H7 (cell line): ENCODE measurements around the gene SLC35B3. TPM values are rescaled to one million over a fixed set of nuclear protein-coding genes. Genes with fewer than 3 reads are reported as not detected.
"Not testable (repeated sequence)": the region's sequence is repeated elsewhere in the genome, so short reads cannot be mapped to it uniquely, and the experiment has no call there.

ENCODE experiments used
- DNase-seq: peaks from one replicate; pipeline ENCODE4 v3.0.0; 2012
- H3K27me3 ChIP-seq: 2 replicates; pipeline ENCODE4 v1.6.0; 2011; ENCODE audit warnings: mild to moderate bottlenecking, low read length; ENCODE audit not compliant: control insufficient read depth, insufficient read depth
- H3K36me3 ChIP-seq: replicated peaks from 2 replicates; pipeline ENCODE4 v1.5.1; 2011; ENCODE audit warnings: low read length; ENCODE audit not compliant: control insufficient read depth, insufficient read depth
- H3K4me3 ChIP-seq: 2 replicates; pipeline ENCODE4 v1.5.1; 2011; ENCODE audit warnings: low read depth, mild to moderate bottlenecking, control low read depth, low read length, moderate library complexity; ENCODE audit not compliant: insufficient read depth
- total RNA-seq: library from RNA; depleted of rRNA; stranded (reverse); fragments of >200 nt; shearing (Covaris generic); gene quantifications from 2 replicates; pipeline ENCODE4 v1.2.3, GENCODE V29; 2014; rRNA removed

The SLC35B3 gene
- total RNA-seq: 7.4 and 8.5 TPM in 2 replicates

DNA sequence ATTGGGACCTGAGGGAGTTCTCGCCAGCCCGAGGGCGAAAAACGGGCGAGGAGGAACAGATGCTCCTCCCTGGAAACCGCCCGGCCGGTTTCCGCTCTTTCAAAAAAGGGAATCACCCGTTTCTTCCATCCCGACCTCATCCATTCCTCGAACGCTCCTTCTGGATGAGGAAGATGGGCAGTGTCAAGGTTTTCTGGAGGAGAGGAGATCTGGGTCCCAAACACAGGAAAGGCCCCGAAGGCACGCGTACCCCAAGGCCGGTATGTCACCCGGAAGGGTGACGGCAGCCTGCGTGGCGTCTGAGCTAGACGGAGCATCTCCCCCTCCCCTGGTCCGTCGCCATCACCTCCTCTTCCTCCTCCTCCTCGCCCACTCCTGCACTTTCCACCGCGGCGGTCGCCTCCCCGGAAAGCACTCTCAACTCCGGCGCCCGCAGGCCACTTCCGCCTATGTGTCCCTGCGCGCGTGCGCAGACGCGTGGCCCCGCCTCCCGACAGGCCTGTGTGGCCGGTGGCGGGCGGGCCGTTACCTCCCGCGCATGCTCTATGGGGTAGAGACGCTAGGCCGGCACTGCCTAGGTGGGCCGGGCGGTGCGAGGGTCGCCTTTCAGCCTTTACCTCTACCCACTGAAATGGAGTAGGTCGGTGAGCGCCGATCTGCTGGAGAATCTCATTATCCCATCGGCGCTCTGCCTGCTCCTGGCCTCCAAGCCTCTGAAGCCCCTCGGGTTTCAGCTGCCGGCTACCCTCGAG, at the start of gene SLC35B3:
Gene SLC35B3 (minus strand): TSS at position 453 of the 752 bp plus-strand sequence.
- peak within 1 kb of the TSS; percentile 99 for H3K4me3 ChIP-seq
- DNase-seq: peak; percentile 93
- H3K36me3 ChIP-seq: no peaks in the 10 kb centered on the region; the same call in 1 of the 2 replicates
- H3K27me3 ChIP-seq: no peaks in the 10 kb centered on the region

DNA sequence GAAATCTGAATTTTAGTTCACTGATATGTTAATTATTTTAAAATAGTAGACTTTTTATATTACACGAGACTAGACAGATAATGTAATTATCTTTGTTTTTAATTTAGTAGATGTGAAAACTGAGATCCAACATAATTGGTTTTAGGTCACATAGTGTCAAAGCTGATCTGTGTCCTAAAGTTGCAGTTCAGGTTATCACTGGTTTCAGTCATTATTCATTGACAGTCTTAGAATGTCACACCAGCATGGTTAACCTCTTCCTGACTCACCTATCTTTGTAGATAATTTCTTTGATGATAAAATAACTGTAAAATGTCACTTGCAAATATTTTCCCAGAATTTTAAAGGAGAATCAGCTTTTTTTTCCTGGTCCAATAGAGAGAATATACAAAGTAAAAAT, 48.3 kb upstream of the SLC35B3 start:
- Histone ChIP-seq H3K27me3 (no peaks in the 10 kb centered on the region), H3K4me3 (no peak overlapping the region), H3K36me3 (no peaks in the 10 kb centered on the region)
- DNase-seq: no peak

DNA sequence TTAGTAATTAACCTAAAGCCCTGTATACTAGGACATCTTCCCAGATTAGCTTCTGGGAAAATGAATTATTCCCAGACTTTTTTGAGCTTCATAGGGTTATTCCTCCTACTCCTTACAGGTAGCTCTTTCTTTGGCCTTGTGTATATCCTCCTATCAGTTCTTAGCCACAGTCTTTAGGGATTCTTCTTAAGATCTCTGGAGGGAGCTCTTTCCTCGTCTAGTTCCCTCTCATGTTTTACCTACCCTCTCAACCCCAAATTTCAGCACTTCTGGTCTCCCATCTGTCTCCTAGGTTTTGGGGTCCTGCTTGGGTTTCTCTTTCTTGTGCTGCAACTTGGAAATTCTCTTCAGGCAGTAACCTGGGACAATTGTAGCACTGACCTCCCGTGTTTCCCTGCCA, 46.4 kb upstream of the SLC35B3 start:
- H3K4me3 ChIP-seq: no peak overlapping the region
- H3K36me3 ChIP-seq: no peaks in the 10 kb centered on the region
- no peaks in the 10 kb centered on the region for H3K27me3 ChIP-seq
- DNase-seq: peak; percentile 17

DNA sequence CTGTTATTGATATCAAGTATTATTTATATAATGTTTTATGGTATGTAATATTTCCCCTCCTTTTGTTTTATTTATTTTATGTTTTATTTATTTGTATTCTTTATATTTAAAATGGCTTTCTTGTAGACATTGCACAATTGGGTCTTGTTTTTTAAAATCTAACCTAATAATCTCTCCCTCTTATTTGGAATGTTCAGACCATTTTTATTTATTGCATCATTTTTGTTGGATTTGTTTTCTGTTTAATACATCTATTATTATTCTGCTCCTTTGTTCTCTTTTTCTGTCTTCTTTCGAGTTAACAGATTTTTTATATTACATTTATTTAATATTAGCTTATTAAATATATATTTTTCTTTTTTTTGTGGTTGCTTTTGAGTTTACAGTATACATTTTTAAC, 43.1 kb upstream of the SLC35B3 start:
- DNase-seq: no peak
- H3K36me3 ChIP-seq: no peaks in the 10 kb centered on the region
- H3K4me3 ChIP-seq: no peak overlapping the region
- no peaks in the 10 kb centered on the region for H3K27me3 ChIP-seq

DNA sequence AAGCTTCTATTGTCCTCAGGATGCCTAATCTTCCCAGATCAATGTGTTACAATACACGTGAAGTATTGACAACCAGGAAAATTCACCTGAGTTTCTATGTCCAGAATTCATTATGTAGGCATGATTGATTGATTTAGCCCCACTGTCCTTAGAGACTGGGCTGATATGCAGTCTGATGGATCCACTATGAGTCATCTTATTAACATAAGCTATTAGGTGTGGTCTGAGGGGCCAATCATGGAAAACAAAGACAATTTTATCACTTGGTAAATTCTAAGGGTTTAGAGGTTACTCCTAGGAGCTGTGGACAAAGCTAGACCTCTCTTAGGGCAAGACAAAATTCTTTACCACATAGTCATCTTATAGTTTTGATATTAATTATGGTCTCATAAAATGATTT, 41.3 kb upstream of the SLC35B3 start:
- H3K4me3 ChIP-seq: no peak overlapping the region
- H3K27me3 ChIP-seq: no peaks in the 10 kb centered on the region
- H3K36me3 ChIP-seq: no peaks in the 10 kb centered on the region
- no peak for DNase-seq

DNA sequence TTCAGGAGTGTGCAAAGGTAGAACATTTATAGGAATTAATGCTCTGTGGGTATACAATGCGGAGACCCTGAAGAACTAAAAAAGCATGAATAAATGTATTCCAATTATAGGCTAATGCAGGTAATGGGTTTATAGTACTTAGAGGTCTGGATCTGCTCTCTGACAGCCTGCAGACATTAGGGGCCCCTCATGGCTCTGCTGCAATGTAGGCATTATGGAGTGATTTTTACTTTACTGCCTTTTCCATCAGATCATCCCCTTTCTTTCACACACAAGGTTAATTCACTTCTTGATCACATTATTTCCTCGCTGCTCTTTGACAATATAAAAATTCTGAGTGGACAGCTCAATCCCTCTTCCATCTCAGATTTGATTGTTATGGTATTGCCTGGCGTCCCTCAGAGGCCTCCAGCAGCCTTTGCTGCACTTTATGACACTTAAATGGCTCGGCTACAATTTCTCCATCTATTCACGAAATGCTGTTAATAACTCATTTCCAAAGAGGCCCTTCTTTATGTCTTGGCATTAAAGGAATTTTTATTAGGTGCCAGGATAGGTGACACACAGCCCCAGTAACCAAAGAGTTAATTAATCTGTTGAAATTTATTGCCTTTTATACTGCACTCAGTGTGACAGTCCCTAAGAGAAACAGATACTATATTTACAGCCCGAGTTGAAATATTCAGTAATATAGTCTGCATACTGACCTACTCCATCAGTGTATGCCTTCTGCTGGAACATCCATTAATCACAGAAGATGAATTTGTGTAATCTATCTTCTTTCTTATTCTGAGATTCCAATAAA, 33.4 kb upstream of the SLC35B3 start:
- no peaks in the 10 kb centered on the region for H3K27me3 ChIP-seq
- no peak for DNase-seq
- H3K36me3 ChIP-seq: no peaks in the 10 kb centered on the region
- H3K4me3 ChIP-seq: no peak overlapping the region

DNA sequence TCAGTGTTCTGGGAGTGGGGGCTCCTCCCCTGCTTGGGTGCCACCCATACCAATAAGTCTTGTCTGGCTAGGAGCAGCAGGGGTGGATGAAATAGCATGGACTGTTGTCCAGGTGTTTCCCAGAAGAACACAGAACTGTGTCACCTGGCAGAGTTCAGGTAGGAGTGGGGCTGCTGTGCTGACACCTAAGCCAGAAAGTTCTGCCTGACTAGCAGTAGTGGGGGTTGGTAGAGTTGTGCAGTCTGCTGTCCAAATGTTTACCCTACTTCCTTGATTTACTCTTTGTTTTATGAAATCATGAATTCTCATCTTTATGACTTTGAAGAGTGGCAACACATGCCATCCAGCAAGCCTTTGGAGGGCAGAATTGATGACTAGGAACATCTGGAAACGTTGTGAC, 27.3 kb upstream of the SLC35B3 start:
- no peaks in the 10 kb centered on the region for H3K27me3 ChIP-seq
- DNase-seq: no peak
- no peaks in the 10 kb centered on the region for H3K36me3 ChIP-seq
- no peak overlapping the region for H3K4me3 ChIP-seq

DNA sequence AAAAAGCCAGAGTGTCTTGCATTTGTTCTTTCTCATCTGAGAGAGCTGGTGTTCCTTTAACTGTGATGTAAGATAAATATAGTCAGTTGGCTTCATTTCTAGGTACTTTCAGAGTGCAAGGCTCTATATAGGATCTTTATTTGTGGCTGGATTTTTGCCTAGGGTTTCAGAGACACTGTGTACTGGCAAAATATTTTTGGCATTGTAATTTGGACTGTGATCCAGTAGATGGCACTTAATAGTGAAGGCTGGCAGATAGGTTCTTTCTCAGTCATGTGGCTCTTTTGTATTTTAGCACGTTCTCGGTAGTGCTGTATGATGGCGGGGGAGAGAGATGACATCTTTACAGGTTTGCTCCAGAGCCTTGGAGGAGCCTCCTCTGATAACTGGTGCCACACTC, 26.8 kb upstream of the SLC35B3 start:
- Histone ChIP-seq H3K27me3 (no peaks in the 10 kb centered on the region), H3K4me3 (no peak overlapping the region), H3K36me3 (no peaks in the 10 kb centered on the region)
- no peak for DNase-seq

DNA sequence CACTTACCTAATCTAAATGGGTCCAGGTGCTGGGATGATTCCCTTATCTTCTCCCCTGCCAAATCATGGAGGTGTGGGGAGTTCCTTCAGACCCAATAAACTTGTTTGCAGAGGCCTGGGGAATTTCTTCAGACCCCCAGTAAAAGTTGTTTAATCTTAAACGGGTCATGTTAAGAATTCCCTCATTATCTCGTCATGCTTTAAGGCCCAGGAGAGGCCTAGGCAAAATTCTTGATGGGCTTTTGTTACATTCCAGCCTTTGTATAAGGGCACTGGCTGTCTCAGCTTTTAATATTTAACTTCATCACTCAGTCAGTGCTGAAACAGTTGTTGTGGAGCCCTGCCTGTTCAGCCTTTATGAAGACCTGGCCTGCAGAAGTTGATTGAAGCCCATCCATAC, 11.0 kb upstream of the SLC35B3 start:
- no peaks in the 10 kb centered on the region for H3K36me3 ChIP-seq
- no peak for DNase-seq
- H3K4me3 ChIP-seq: no peak overlapping the region
- H3K27me3 ChIP-seq: no peaks in the 10 kb centered on the region

DNA sequence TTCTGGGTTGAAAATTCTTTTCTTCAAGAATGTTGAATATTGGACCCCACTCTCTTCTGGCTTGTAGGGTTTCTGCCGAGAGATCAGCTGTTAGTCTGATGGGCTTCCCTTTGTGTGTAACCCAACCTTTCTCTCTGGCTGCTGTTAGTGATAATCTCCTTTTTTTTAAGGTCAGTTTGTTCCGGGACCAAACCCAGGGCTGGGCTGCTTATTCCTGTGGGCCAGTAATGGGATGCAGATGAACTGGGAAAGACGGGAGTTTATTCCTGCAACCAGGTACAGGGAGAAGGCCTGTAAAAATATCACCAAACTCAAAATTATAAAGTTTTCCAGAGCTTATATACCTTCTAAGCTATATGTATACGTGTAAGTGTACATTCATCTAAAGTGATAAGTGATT, 10.6 kb upstream of the SLC35B3 start:
- DNase-seq, H3K36me3 ChIP-seq, H3K4me3 ChIP-seq, H3K27me3 ChIP-seq: not testable (repeated sequence)

DNA sequence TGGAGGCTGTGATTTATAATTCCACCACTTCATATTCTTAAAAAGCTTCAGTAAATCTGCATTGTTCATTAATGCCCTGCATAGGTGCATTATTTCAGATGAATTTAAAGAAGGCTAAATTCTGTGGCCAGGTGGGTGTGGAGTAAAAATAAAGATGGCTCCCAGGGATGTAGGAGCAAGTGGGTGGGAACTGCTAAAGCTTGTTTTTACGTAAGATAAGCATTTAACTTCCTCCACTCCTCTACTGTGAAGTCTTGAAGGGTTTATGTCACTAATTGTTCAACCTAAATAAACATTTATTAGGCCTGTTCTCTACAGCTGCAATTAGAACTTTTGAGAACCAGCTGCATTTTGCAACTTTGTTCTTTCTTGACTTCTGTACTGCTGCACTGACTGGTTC, 6.8 kb upstream of the SLC35B3 start:
- H3K27me3 ChIP-seq: no peaks in the 10 kb centered on the region
- DNase-seq: no peak
- H3K36me3 ChIP-seq: no peaks in the 10 kb centered on the region
- H3K4me3 ChIP-seq: no peak overlapping the region

DNA sequence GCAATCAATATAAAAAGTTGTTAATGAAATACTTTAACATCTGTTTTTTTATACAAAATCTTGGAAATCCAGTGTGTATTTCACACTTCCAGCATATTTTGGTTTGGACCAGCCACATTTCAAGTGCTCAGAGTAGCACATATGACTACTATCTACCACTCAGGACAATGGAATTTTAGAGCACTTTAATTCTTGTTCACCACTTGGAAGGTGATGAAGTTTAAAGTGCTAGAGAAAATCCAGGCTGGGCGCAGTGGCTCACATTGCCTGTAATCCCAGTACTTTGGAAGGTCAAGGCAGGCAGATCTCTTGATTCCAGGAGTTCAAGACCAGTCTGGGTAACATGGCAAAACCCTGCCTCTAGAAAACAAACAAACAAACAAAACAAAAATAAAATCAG, 6.1 kb upstream of the SLC35B3 start:
- no peak for DNase-seq
- H3K4me3 ChIP-seq: no peak overlapping the region
- H3K36me3 ChIP-seq: no peaks in the 10 kb centered on the region

DNA sequence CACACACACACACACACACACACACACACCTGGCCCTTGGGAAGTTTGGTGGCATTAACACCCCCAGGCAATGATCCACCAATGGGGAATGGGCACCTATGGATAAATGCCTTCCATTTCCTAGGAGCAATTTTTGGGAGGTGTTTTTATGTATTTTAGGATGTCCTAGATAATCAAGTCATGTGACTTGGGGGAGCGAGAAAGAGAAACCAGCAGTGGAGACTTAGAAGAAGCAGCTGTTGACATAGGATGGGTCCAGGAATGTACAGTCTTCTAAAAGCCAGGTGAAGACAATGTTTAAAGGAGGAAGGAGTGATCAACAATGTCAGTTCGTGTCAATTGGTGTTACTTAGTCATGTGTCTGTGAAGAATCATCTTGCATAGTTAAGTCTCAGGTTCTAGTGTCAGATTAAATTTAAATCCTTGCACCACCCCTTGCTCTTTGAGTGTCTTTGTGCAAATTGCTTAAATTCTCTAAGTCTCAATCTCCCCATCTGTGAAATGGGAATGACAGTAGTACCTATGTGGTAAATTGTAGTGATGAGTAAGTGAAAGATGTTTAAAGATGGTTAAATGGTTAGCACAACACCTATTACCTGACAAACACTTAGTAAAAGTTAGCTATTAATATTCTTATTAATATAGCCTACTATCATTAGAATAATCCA, 4.4 kb upstream of the SLC35B3 start:
- no peaks in the 10 kb centered on the region for H3K36me3 ChIP-seq
- no peaks in the 10 kb centered on the region for H3K27me3 ChIP-seq
- DNase-seq: no peak
- H3K4me3 ChIP-seq: no peak overlapping the region

More for the DNA sequence above, 6.1 kb upstream of the SLC35B3 start:
- no peaks in the 10 kb centered on the region for H3K27me3 ChIP-seq

DNA sequence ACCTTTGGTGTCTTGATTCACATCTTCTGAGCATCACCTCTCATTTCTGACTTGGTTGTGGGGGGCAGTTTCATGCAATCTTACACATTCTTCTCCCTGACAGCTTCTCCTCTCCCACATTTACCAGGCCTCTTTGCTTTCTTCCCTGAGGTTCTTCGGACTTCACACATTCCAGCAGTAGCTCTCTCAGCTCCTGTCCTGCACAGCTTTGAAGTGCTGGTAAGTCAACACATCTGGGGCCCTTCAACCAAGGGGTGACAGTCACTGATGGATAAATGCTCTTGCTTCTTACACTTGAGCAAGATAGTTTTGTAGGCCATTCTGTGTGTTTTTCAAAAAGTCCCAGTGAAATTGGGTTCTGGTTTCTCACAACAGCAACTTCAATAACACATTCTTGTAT, 2.5 kb upstream of the SLC35B3 start:
- Histone ChIP-seq H3K36me3 (no peaks in the 10 kb centered on the region), H3K4me3 (no peak overlapping the region), H3K27me3 (no peaks in the 10 kb centered on the region)
- DNase-seq: no peak

DNA sequence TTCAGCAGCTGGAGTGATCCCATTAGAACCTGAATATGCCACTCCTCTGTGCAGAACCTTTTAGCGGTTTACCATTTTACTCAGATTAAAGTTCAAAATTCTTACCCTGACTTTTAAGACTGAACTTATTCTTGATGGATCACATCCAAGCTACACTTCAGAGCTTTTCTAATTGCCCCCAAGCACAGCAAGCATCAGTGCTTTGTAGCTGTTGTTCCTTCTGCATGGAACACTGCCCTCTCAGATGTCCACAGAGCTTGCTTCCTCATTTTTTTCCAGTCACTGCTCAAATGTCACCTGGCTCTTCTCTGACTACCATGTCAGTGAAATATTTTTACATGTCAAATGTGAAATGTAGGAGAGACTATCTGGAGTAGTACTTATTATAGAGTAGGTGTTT, 1.6 kb upstream of the SLC35B3 start:
- H3K27me3 ChIP-seq: no peaks in the 10 kb centered on the region
- H3K36me3 ChIP-seq: no peaks in the 10 kb centered on the region; the same call in 1 of the 2 replicates
- no peak for DNase-seq
- no peak overlapping the region for H3K4me3 ChIP-seq
